ENCODE data around the gene IL31RA.

The IL31RA gene

DNA sequence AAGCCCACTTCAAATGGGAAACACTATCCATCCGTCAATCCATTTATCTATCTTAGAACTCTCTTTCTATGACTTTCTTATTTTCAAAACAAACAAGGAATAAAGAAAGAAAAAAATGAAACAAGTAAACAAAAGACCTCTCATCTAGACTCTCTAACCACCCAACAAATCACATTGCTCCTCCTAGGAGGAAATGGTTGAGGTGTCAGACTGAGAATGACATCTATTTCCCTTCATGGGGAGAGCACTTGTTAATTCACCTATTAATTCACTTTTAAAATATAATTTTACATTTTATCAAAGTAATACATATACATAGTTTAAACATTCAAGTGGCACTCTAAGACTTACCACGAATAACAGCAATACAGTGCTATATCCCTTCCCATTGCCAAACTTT is 2.4 kb upstream of the IL31RA start:
- TF ChIP-seq, protein P1, sequence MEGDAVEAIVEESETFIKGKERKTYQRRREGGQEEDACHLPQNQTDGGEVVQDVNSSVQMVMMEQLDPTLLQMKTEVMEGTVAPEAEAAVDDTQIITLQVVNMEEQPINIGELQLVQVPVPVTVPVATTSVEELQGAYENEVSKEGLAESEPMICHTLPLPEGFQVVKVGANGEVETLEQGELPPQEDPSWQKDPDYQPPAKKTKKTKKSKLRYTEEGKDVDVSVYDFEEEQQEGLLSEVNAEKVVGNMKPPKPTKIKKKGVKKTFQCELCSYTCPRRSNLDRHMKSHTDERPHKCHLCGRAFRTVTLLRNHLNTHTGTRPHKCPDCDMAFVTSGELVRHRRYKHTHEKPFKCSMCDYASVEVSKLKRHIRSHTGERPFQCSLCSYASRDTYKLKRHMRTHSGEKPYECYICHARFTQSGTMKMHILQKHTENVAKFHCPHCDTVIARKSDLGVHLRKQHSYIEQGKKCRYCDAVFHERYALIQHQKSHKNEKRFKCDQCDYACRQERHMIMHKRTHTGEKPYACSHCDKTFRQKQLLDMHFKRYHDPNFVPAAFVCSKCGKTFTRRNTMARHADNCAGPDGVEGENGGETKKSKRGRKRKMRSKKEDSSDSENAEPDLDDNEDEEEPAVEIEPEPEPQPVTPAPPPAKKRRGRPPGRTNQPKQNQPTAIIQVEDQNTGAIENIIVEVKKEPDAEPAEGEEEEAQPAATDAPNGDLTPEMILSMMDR (IDR thresholded peaks at IDR 0.05; ENCODE audit: extremely low read depth, insufficient read depth, missing control alignments): no peak
- no peak for DNase-seq (ENCODE audit: low spot score)
- in situ Hi-C loops (cut with MboI; ENCODE audit: low pct_unique_long_range_greater_than_20kb, low sequenced_read_pairs, unreplicated experiment): no loop called here

DNA sequence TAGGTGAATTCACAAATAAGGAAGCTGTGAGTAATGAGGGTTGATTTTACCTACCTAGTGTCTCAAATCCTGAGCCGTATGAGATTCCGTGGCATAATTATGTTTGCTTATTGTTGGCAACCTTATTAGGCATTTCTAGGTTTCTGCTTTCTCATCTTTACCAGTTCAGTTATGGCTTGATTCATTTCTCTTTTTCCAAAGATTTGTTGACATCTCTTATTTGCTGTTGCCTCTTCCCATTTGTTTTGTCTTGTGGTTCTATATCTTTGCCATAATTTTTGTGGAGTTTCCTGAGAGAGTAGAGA is 470 bp downstream of the IL31RA start:
- TF ChIP-seq, protein P1 (IDR thresholded peaks at IDR 0.05; ENCODE audit: extremely low read depth, insufficient read depth, missing control alignments): no peak
- no peak for DNase-seq (ENCODE audit: low spot score)
- in situ Hi-C loops (cut with MboI; ENCODE audit: low pct_unique_long_range_greater_than_20kb, low sequenced_read_pairs, unreplicated experiment): no loop called here

DNA sequence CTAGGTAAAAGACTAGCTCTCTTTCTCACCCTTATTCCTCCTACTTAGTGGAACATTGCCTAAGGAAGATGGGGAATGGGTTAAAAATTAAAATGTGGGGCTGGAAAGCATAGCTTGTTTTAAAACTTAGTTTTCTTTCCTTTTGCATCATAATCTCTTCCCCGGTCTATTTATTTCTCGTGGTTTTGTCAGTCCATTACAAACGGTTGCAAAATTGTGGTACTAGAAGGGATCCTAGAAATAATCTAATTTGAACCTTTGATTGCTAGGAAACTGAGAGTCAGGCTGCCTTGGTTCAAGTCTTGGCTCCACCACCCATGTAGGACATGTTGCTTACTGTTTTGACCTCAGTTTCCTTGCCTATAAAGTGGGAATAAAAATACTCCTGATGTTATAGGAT is 1.3 kb downstream of the IL31RA start:
- no peak for DNase-seq (ENCODE audit: low spot score)
- in situ Hi-C loops (cut with MboI; ENCODE audit: low pct_unique_long_range_greater_than_20kb, low sequenced_read_pairs, unreplicated experiment): no loop called here
- TF ChIP-seq, protein P1 (IDR thresholded peaks at IDR 0.05; ENCODE audit: extremely low read depth, insufficient read depth, missing control alignments): no peak

DNA sequence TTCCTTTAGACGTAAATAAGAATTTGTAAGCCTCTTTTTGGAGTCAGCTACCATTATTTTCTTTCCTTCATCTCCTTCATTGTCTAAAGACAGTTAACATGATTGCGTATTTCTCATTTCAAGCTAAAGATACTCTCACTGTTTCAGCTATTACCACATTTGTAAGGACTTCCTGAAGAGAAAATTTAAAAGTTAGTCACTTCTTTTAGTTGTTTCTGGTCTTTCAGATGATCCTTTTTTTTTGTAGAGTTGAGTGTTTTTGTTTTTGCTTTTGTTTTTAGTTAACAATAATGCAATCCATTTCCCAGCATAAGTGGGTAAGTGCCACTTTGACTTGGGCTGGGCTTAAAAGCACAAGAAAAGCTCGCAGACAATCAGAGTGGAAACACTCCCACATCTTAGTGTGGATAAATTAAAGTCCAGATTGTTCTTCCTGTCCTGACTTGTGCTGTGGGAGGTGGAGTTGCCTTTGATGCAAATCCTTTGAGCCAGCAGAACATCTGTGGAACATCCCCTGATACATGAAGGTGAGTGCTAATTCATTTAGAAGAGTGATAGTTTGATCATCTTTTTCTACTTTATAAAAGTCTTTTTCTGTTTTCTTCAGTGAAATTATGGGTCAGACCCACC is 2.0 kb downstream of the IL31RA start:
- DNase-seq (ENCODE audit: low spot score): no peak
- in situ Hi-C loops (cut with MboI; ENCODE audit: low pct_unique_long_range_greater_than_20kb, low sequenced_read_pairs, unreplicated experiment): no loop called here
- TF ChIP-seq, protein P1 (IDR thresholded peaks at IDR 0.05; ENCODE audit: extremely low read depth, insufficient read depth, missing control alignments): no peak

DNA sequence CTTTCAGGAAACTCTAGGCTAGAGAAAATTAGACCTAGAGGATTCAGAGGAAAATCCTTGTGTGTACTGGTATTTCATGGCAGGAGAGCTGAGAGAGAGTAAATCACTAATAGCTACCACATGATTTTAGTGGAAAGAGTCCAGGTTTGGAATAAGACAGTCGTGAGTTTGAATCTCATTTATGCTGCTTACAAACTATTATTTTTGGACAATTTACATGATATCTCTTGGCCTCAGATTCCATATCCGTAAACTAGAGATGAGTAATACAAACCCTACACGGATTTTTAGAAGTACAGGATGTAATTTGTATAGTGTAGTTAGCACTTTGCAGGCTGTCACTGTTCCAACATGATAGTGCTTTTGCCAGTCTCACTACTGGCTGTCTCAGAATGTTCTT is 2.7 kb downstream of the IL31RA start:
- TF ChIP-seq, protein P1 (IDR thresholded peaks at IDR 0.05; ENCODE audit: extremely low read depth, insufficient read depth, missing control alignments): no peak
- DNase-seq (ENCODE audit: low spot score): no peak
- in situ Hi-C loops (cut with MboI; ENCODE audit: low pct_unique_long_range_greater_than_20kb, low sequenced_read_pairs, unreplicated experiment): no loop called here

DNA sequence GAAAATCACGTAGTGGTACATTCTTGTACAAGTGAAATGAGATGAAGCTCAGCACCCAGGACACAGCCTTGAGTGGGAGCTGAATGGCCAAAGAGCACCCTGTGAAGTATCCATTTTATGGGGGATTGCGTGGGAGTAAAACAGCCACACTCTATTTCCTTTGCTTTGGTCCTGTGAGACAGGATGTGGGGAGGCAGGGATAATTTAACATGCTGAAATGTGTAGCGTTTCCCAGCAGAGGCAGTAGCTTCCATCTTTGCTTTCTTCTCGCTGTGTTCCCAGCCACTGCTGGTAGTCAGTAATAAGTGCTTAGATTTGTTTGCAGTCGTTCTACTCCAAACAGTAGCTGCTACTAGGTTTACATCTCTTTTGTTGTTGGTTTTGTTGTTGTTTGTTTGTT is 4.4 kb downstream of the IL31RA start:
- in situ Hi-C loops (cut with MboI; ENCODE audit: low pct_unique_long_range_greater_than_20kb, low sequenced_read_pairs, unreplicated experiment): no loop called here
- TF ChIP-seq, protein P1 (IDR thresholded peaks at IDR 0.05; ENCODE audit: extremely low read depth, insufficient read depth, missing control alignments): no peak
- DNase-seq (ENCODE audit: low spot score): no peak

All from GM13977 (cell line).